Measurements from ENCODE around the gene TMEM30A.
A peak's percentile ranks its signal among the peaks of the same experiment; 100 is the strongest.

Gene TMEM30A

GRCh38 chr6:75210885-75211739 lies 73.5 kb downstream of the TMEM30A start:
- ATAC-seq (ENCODE audit: low read depth) (no peak), DNase-seq (ENCODE audit: low spot score) (no peak)
- Histone ChIP-seq H3K4me1 (ENCODE audit: insufficient read depth, poor library complexity, severe bottlenecking) (no peaks in the 10 kb centered on the region), H3K9me3 (ENCODE audit: severe bottlenecking) (no peaks in the 10 kb centered on the region), H3K27me3 (ENCODE audit: insufficient read depth, poor library complexity, severe bottlenecking) (no peaks in the 10 kb centered on the region), H3K4me3 (ENCODE audit: severe bottlenecking) (no peak overlapping the region), H3K36me3 (ENCODE audit: low read depth) (no peaks in the 10 kb centered on the region), H3K27ac (ENCODE audit: poor library complexity, severe bottlenecking) (no peak overlapping the region)
- TF ChIP-seq CTCF (IDR thresholded peaks at IDR 0.05; ENCODE audit: poor library complexity, severe bottlenecking) = peak; percentile 86

- no peak for ATAC-seq (ENCODE audit: low read depth)
- Histone ChIP-seq H3K9me3 (ENCODE audit: severe bottlenecking) (no peaks in the 10 kb centered on the region), H3K36me3 (ENCODE audit: low read depth) (no peaks in the 10 kb centered on the region), H3K4me1 (ENCODE audit: insufficient read depth, poor library complexity, severe bottlenecking) (no peaks in the 10 kb centered on the region), H3K4me3 (ENCODE audit: severe bottlenecking) (no peak overlapping the region), H3K27ac (ENCODE audit: poor library complexity, severe bottlenecking) (no peak overlapping the region), H3K27me3 (ENCODE audit: insufficient read depth, poor library complexity, severe bottlenecking) (no peaks in the 10 kb centered on the region)
- DNase-seq (ENCODE audit: low spot score) = no peak
- TF ChIP-seq CTCF (IDR thresholded peaks at IDR 0.05; ENCODE audit: poor library complexity, severe bottlenecking) = peak; percentile 70
Measured at GRCh38 chr6:75209184-75209723, 75.3 kb downstream of the TMEM30A start.

GRCh38 chr6:75208298-75209183 lies 76.1 kb downstream of the TMEM30A start:
- TF ChIP-seq CTCF (IDR thresholded peaks at IDR 0.05; ENCODE audit: poor library complexity, severe bottlenecking) = peak; percentile 90
- no peaks in the 10 kb centered on the region for H3K9me3 ChIP-seq (ENCODE audit: severe bottlenecking)
- H3K27ac ChIP-seq (ENCODE audit: poor library complexity, severe bottlenecking) = no peak overlapping the region
- H3K4me1 ChIP-seq (ENCODE audit: insufficient read depth, poor library complexity, severe bottlenecking) = peaks cover 3% of the 10 kb centered on the region
- peak; percentile 73 for DNase-seq (ENCODE audit: low spot score)
- no peaks in the 10 kb centered on the region for H3K27me3 ChIP-seq (ENCODE audit: insufficient read depth, poor library complexity, severe bottlenecking)
- peak; percentile 59 for ATAC-seq (ENCODE audit: low read depth)
- H3K36me3 ChIP-seq (ENCODE audit: low read depth) = no peaks in the 10 kb centered on the region
- no peak overlapping the region for H3K4me3 ChIP-seq (ENCODE audit: severe bottlenecking)

GRCh38 chr6:75206576-75207342 lies 77.8 kb downstream of the TMEM30A start:
- Histone ChIP-seq H3K9me3 (ENCODE audit: severe bottlenecking) (no peaks in the 10 kb centered on the region), H3K27me3 (ENCODE audit: insufficient read depth, poor library complexity, severe bottlenecking) (no peaks in the 10 kb centered on the region), H3K4me3 (ENCODE audit: severe bottlenecking) (peak overlapping the region; percentile 59), H3K27ac (ENCODE audit: poor library complexity, severe bottlenecking) (peak overlapping the region; percentile 74), H3K36me3 (ENCODE audit: low read depth) (no peaks in the 10 kb centered on the region), H3K4me1 (ENCODE audit: insufficient read depth, poor library complexity, severe bottlenecking) (peaks cover 10% of the 10 kb centered on the region)
- ATAC-seq (ENCODE audit: low read depth) = no peak
- no peak for DNase-seq (ENCODE audit: low spot score)
- TF ChIP-seq CTCF (IDR thresholded peaks at IDR 0.05; ENCODE audit: poor library complexity, severe bottlenecking) = no peak

Measured in RWPE2 (cell line).